NOMO-1 treated with DMSO at 0.1 percent for 48 hours (cell line): ENCODE data around the gene TNC.

Experiments used
- DNase-seq: peaks from one replicate; lab custom pipeline; 2025; ENCODE audit not compliant: unreplicated experiment; lab: John Stamatoyannopoulos, UW

The TNC gene

DNA sequence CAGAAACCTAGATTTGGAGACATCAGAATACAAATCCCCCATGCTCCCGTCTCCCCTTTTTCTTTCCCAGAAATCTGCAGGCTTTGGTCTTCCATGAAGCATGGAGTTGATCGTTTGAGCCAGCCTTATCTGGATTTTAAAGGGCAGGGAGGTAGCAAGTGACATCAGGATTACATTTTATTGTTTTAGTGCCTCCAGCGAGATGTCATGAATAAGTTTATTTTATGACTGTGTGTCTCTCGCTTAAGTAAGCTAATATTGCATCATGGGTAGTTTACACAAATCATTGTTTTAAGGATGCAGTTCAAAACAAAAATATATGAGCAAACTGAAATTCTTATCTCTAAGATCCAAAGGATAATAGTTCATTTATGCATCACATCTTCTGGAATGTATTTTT is 136.9 kb downstream of the TNC start:
- no peak for DNase-seq

DNA sequence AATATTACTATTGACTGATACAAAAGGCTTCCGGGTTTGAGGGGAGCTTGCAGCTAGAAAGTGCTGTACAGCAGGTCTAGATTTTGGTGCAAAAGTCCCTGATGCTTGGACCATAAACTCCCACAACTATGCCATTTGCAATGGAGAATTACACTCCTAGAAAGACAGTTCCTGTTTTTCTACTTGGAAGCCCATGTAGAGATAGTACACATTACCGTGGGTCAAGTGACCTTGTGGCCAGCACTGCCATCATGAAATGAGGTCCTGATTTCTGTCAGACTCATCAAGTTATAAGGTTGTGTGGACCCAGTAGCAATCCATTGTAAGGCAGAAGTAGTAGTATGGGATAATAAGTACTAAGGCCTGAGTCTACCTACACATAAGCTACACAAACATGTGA is 144.7 kb downstream of the TNC start:
- DNase-seq = no peak

DNA sequence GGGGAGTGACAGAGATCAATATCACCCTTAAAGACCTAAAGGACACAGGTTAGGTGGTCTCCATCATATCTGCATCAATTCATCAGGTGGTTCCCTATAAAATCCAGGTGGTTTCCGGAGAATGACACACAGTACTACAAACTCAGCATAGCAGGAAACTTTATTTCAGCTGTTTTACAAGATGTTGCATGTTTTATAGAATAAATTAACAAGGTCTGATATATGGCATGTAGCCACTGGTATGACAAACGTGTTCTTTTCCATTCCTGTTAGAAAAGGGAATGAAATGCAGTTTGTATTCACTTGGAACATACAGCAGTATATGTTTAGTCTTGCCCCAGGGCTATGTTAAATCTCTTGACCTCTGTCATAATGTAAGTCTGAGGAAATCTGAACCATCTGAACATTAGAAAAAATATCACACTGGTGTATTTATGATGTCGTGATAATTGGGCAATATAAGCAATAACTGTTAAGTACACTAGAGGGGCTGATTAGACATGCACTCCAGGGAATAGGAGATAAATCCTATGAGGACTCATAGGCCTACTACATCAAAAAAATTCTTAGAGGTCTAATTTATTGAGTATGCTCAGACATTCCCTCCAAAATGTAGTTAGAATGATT is 145.3 kb downstream of the TNC start:
- DNase-seq = no peak
